GM19467 (cell line): Measurements from ENCODE around the gene TAOK2.

ENCODE experiments used
- ATAC-seq: cut with Tn5 transposase; IDR thresholded peaks from one replicate; pipeline ENCODE4 v1.9.1; 2021; ENCODE audit warnings: mild to moderate bottlenecking, moderate library complexity; ENCODE audit not compliant: unreplicated experiment

Gene TAOK2

GRCh38 chr16:29962344-29962994 lies 11.2 kb upstream of the TAOK2 start:
- ATAC-seq: no peak

GRCh38 chr16:29963021-29963743 lies 10.5 kb upstream of the TAOK2 start:
- ATAC-seq: no peak

GRCh38 chr16:29968205-29968604 lies 5.5 kb upstream of the TAOK2 start:
- ATAC-seq: no peak

GRCh38 chr16:29971304-29971703 lies 2.4 kb upstream of the TAOK2 start:
- ATAC-seq: no peak

- no peak for ATAC-seq
Measured at GRCh38 chr16:29972500-29972899, 1.2 kb upstream of the TAOK2 start.

- ATAC-seq: no peak
Measured at GRCh38 chr16:29972992-29973383, 680 bp upstream of the TAOK2 start.

- no peak for ATAC-seq
Measured at GRCh38 chr16:29974291-29975133, 844 bp downstream of the TAOK2 start.

- no peak for ATAC-seq
Measured at GRCh38 chr16:29975134-29975538, 1.5 kb downstream of the TAOK2 start.

DNA sequence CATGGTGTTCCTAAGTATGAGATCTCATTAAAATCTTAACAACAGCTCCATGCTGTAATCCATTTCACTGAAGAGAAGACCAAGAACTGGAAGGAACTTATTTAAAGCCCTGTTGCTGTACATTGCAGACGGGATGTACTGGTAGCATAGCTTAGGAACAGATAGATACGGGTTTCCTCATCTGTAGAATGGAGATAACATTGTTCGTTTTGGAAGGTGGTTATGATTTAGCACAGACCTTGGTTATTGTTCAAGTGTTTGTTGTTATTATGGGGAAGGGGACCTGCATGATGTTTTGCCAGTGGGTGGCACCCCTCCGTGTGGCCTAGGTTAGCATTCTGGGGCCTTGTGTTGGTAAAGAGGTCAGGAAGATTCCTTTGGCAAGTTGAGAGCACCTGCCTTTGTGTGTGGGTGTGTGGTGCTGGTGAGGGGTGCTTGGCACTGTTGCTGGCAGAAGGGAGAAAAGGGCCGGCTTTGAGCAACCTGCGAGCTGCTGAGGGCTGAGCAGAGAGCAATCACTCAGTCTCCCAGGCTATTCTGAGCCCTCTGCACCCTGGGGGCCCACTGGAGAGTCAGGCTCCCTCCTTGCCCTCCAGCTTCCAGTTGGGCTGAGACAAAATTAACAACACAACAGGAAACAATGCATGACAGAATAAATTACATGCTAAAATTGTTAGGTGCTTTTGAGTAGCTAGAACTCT lies 2.3 kb downstream of the TAOK2 start:
- ATAC-seq: no peak

DNA sequence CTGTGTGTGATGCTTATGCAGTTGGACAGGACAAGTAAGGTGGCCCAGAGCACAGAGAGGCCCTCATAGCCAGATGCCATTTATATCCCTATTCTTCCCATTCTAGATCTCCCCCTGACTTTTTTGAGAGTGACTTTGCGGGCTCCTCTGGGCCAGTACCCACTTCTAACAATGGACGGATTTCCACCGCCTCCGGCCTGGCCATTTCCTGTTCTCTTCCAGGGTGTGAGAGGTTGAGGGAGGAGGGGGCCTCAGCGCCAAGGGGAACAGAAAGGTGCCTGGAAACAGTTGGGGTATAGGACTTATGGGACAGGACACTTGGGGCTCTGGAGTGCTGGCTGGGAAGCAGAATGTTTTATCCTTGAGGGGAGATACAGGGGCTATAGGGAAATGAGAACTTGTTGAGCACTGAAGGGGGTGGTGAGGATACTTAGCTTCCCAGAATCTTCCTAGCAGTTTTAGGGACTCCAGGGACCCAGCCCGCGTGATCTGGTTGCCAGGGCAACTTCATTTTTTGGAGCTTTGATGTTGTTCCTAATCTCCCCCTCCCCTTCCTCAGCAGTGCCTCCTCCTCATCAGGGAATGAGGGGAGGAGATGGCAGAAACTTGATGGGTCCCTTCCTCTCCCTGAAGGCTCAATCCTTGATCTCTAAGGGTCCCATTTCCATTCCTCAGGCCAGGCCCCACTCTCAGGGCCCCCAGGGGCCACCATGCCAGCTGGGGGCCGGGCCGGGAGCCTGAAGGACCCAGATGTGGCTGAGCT lies 3.6 kb downstream of the TAOK2 start:
- ATAC-seq: no peak

DNA sequence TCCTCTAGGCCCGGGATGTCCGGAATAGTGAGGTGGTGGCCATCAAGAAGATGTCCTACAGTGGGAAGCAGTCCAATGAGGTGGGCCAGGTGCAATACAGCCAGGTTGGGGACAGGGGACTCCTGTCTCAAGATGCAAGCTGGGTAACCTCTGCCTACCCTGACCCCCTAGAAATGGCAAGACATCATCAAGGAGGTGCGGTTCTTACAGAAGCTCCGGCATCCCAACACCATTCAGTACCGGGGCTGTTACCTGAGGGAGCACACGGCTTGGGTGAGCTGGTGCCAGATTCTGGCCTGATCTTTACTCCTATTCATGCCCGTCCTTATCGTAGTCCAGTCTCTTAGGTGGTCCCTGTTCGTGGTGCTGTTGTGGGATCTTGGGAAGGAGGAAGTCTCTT lies 4.4 kb downstream of the TAOK2 start:
- ATAC-seq: no peak

GRCh38 chr16:29978564-29979270 lies 5.0 kb downstream of the TAOK2 start:
- ATAC-seq: no peak

DNA sequence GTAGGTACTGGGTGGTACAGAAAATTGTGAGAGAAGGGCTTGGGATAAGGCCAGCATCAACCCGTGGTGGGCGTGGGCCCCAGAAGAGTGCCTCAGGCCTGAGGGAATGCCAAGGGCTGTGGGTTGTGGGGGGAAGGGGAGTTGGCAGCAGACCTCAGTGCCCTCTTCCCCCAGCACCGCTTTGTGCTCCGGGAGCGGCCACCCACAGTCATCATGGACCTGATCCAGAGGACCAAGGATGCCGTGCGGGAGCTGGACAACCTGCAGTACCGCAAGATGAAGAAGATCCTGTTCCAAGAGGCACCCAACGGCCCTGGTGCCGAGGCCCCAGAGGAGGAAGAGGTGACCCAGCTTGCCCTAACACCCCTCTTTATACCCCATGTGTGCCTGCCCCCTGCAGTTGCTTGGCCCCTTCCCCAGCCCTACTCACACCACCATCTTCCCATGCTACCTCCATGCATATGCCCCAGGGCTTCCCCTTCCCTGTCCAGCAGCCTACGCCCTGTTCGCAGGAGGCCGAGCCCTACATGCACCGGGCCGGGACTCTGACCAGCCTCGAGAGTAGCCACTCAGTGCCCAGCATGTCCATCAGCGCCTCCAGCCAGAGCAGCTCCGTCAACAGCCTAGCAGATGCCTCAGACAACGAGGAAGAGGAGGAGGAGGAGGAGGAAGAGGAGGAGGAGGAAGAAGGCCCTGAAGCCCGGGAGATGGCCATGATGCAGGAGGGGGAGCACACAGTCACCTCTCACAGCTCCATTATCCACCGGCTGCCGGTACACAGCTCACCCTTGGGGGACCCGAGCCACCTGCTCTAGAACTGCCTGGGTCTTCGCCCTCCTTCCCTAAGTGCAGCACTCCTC lies 9.1 kb downstream of the TAOK2 start:
- ATAC-seq: no peak

DNA sequence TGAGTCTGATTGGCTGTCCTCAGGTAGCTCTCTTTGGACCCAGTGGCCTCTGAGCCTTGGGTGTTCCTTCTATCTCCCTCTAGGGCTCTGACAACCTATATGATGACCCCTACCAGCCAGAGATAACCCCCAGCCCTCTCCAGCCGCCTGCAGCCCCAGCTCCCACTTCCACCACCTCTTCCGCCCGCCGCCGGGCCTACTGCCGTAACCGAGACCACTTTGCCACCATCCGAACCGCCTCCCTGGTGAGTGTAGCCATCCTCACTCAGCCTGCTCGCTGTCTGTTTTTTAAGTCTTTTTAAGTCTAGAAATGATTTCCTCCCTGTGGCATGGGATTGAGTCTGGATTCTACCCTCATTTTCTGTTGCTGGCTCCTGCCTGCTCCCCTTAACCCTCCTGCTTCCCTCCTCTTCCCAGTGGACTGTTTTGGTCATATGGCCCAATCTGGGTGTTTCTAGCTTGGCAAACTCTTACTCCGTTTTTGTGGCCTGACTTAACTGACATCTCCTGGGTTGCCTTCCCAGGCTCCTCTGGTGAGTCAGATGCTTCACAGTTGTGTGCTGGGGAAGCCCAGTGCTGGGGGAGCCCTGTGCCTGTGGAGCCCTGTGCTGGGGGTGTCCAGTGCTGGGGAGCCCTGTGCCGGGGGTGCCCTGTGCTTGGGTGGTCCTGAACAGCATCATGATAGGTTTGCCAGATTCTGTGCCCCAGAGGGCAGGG lies 9.9 kb downstream of the TAOK2 start:
- no peak for ATAC-seq

DNA sequence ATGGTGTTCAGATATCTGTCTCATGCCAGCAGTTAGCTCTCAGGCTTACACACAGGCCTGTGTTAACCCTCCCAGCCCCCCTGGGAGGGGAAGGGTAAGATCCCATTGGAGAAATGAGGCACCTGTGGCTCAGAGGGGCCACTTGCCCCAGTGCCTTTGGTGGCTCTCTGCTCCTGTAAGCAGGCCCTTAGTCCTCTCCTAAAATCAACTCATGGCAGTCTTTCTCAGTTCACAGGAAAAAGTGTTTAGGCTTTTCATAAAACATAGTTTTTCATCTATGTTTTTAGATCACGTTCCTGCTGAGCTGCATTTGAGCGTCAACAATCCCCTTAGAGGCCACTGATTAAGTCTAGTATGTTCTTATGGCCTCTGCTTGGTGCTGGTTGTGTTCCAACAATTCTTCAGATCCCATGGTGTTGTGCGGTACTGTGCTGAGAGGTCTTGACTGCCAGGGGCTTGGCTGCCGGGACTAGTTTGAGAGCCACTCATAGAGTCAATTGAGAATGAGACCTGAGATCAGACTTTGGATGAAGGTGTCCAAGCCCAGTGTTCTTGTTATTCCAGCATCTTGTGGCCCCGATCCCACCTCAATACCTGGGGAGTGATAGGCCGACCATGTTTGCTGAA lies 10.6 kb downstream of the TAOK2 start:
- no peak for ATAC-seq

- ATAC-seq: no peak
Measured at GRCh38 chr16:29984764-29985147, 11.1 kb downstream of the TAOK2 start.

GRCh38 chr16:29985271-29985811 lies 11.7 kb downstream of the TAOK2 start:
- no peak for ATAC-seq

- no peak for ATAC-seq
Measured at GRCh38 chr16:29986231-29986630, 12.6 kb downstream of the TAOK2 start.
